Trophoblast cell (in vitro differentiated cells and primary cell): ENCODE data around the gene SIK3.

Experiments used
- DNase-seq, 2 donors: peaks; one replicate each; pipeline ENCODE4 v3.0.0-alpha.2; 2016
- H2AFZ ChIP-seq: 2 replicates; pipeline ENCODE4 v1.6.1; 2013; ENCODE audit warnings: low read length, moderate library complexity, mild to moderate bottlenecking; ENCODE audit not compliant: insufficient read depth, poor library complexity
- H2AK5ac ChIP-seq: 2 replicates; pipeline ENCODE4 v1.6.1; 2013; ENCODE audit warnings: mild to moderate bottlenecking, low read length
- H2BK120ac ChIP-seq: 2 replicates; pipeline ENCODE4 v1.6.1; 2013; ENCODE audit warnings: low read length, mild to moderate bottlenecking, moderate library complexity; ENCODE audit not compliant: insufficient read depth, poor library complexity
- H2BK12ac ChIP-seq: 2 replicates; pipeline ENCODE4 v1.6.1; 2013; ENCODE audit warnings: mild to moderate bottlenecking, low read length, moderate library complexity
- H2BK5ac ChIP-seq: 2 replicates; pipeline ENCODE4 v1.6.1; 2013; ENCODE audit warnings: low read length, low read depth, moderate library complexity, mild to moderate bottlenecking; ENCODE audit not compliant: poor library complexity
- H3K14ac ChIP-seq: 2 replicates; pipeline ENCODE4 v1.6.1; 2013; ENCODE audit warnings: mild to moderate bottlenecking, low read length
- H3K18ac ChIP-seq: 2 replicates; pipeline ENCODE4 v1.6.1; 2013; ENCODE audit warnings: mild to moderate bottlenecking, low read length
- H3K23ac ChIP-seq: 2 replicates; pipeline ENCODE4 v1.6.1; 2013; ENCODE audit warnings: low read length
- H3K27ac ChIP-seq: 2 replicates; pipeline ENCODE4 v1.5.1; 2013; ENCODE audit warnings: low read depth, mild to moderate bottlenecking, inconsistent platforms, low read length, moderate library complexity
- H3K27me3 ChIP-seq: 2 replicates; pipeline ENCODE4 v1.6.1; 2013; ENCODE audit warnings: inconsistent platforms, mild to moderate bottlenecking, low read length, moderate library complexity; ENCODE audit not compliant: insufficient read depth
- H3K36me3 ChIP-seq, 2 experiments: 1 replicate in 1 of 2; 2 replicates in 1 of 2; pipeline ENCODE4 v1.6.1; 2013; ENCODE audit warnings: low read length in 2 of 2, mild to moderate bottlenecking in 2 of 2, moderate library complexity in 1 of 2; ENCODE audit not compliant: insufficient read depth in 2 of 2, control insufficient read depth in 1 of 2
- H3K4ac ChIP-seq: 2 replicates; pipeline ENCODE4 v1.6.1; 2013; ENCODE audit warnings: low read depth, mild to moderate bottlenecking, low read length, moderate library complexity
- H3K4me1 ChIP-seq, 2 experiments: 1 replicate in 1 of 2; 2 replicates in 1 of 2; pipeline ENCODE4 v1.6.1; 2013; ENCODE audit warnings: low read length in 2 of 2, mild to moderate bottlenecking in 2 of 2, moderate library complexity in 1 of 2; ENCODE audit not compliant: insufficient read depth in 2 of 2, control insufficient read depth in 1 of 2
- H3K4me2 ChIP-seq: 2 replicates; pipeline ENCODE4 v1.6.1; 2013; ENCODE audit warnings: inconsistent platforms, mild to moderate bottlenecking, low read length, moderate library complexity
- H3K4me3 ChIP-seq: 2 replicates; pipeline ENCODE4 v1.5.1; 2013; ENCODE audit warnings: mild to moderate bottlenecking, low read depth, low read length, inconsistent platforms
- H3K79me1 ChIP-seq: one replicate; pipeline ENCODE4 v1.6.1; 2013; ENCODE audit warnings: low read length
- H3K79me2 ChIP-seq: 2 replicates; pipeline ENCODE4 v1.6.1; 2013; ENCODE audit warnings: low read length, mild to moderate bottlenecking; ENCODE audit not compliant: control insufficient read depth, insufficient read depth, poor library complexity
- H3K9ac ChIP-seq: 2 replicates; pipeline ENCODE4 v1.6.1; 2013; ENCODE audit warnings: mild to moderate bottlenecking, low read length
- H3K9me3 ChIP-seq: 2 replicates; pipeline ENCODE4 v1.6.1; 2013; ENCODE audit warnings: low read depth, mild to moderate bottlenecking, control low read depth, inconsistent platforms, low read length; ENCODE audit not compliant: insufficient read depth
- H4K12ac ChIP-seq: 2 replicates; pipeline ENCODE4 v1.6.1; 2013; ENCODE audit warnings: low read depth, mild to moderate bottlenecking, low read length, moderate library complexity
- H4K8ac ChIP-seq: 2 replicates; pipeline ENCODE4 v1.6.1; 2013; ENCODE audit warnings: low read depth, mild to moderate bottlenecking, low read length, moderate library complexity
- H4K91ac ChIP-seq: one replicate; pipeline ENCODE4 v1.6.1; 2013; ENCODE audit warnings: low read depth, mild to moderate bottlenecking, low read length, moderate library complexity
- WGBS: extraction: QIAGEN DNeasy Blood & Tissue Kit; methylation state at CpG from one replicate; pipeline ENCODE4 v1.1.7; 2013; ENCODE audit warnings: missing lambda C conversion rate; ENCODE audit not compliant: insufficient read length, insufficient coverage; ENCODE audit errors: extremely low coverage; 5-methylcytosine and 5-hydroxymethylcytosine counted together

The SIK3 gene

DNA sequence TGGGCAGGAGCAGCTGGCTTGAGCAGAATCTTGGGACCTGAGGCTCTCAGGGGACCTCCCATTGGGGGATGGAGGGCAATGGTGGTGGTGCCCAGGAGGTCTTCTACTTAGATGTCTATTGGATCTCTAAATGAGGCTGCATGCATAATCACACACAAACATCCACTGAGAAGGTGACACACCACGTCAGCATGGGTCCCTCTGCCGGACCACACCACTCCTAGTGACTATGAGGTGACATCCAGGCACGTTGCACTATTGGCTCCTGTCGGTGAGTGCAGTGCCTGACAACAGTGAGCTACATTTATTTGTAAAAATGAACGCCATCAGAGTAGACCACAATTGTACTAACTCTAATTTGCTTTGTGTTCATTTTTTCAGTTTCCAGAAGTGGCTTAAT, 272.8 kb downstream of the SIK3 start:
- Histone ChIP-seq H3K79me2 (no peaks in the 10 kb centered on the region), H2BK5ac (no peak overlapping the region), H3K27me3 (no peaks in the 10 kb centered on the region), H3K18ac (no peak overlapping the region), H3K9me3 (no peaks in the 10 kb centered on the region), H3K9ac (no peak overlapping the region), H3K4me1 (peaks cover 2 to 5% of the 10 kb centered on the region in 2 experiments), H3K4me3 (no peak overlapping the region), H2AFZ (no peak overlapping the region), H3K27ac (no peak overlapping the region), H3K4me2 (no peak overlapping the region), H4K91ac (no peak overlapping the region), H4K12ac (no peak overlapping the region), H2AK5ac (no peak overlapping the region), H3K4ac (no peak overlapping the region), H2BK120ac (no peak overlapping the region), H3K79me1 (peaks cover 3% of the 10 kb centered on the region), H3K36me3 (no peaks in the 10 kb centered on the region), H4K8ac (no peak overlapping the region), H2BK12ac (no peak overlapping the region), H3K23ac (no peak overlapping the region), H3K14ac (no peak overlapping the region)
- DNase-seq: no peak
- WGBS: no CpG with 5 or more reads among the region's 5 CpGs

DNA sequence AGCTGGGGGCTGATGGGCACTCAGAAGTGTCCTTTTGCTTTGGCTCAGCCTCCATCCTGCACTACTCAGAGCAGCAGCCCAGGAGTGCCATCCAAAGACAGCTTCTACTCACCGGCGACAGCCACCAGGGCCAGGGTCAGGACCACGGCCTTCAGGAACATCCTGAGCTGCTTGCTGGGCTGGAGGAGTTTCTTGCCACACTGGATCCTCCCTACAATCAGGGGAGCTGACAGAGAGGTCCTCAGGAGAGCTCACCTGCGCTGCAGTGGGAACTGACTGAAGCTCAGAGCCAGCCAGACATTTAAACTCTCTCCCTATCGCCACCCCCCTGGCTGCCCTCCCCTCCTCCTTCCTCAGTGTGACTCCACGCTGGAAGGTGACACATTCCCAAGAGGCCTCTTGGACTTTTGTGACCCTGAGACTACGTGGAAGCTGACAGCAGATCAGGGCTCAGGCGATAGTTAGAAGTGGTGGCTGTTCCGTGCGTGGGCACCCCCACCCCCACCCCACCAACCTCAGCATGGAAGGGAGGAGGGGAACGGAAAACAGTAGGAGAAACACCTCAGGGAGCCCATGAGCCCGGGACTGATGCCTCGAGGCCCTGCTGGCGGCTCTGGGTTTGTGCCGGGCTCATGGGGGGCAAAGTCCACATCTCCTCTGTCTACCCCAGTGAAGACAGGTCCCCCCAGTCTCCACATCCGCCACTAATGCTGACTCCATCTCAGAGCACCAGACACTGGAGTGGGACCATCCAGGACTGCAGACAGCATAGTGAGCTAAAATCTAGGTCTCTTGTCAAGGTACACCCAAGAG, 275.0 kb downstream of the SIK3 start, which contains the start of gene APOA4:
Gene APOA4, minus strand, starts transcription at position 274 of the 813 bp plus-strand sequence. Its CDS starts 113 bp downstream, at position 161.
- Histone ChIP-seq H3K14ac (no peak within 1 kb of the TSS), H3K27ac (no peak within 1 kb of the TSS), H4K91ac (no peak within 1 kb of the TSS), H3K4me2 (no peak within 1 kb of the TSS), H3K4me3 (no peak within 1 kb of the TSS), H3K36me3 (no peaks in the 10 kb centered on the region), H3K27me3 (no peaks in the 10 kb centered on the region), H4K8ac (no peak within 1 kb of the TSS), H3K4me1 (no peaks in the 10 kb centered on the region), H3K9me3 (peaks cover 2% of the 10 kb centered on the region), H3K79me1 (no peaks in the 10 kb centered on the region), H2BK5ac (no peak within 1 kb of the TSS), H3K4ac (no peak within 1 kb of the TSS), H3K79me2 (no peaks in the 10 kb centered on the region), H2BK12ac (no peak within 1 kb of the TSS), H2BK120ac (no peak within 1 kb of the TSS), H2AK5ac (no peak within 1 kb of the TSS), H3K23ac (no peak within 1 kb of the TSS), H2AFZ (no peak within 1 kb of the TSS), H4K12ac (no peak within 1 kb of the TSS), H3K18ac (no peak within 1 kb of the TSS), H3K9ac (no peak within 1 kb of the TSS)
- WGBS: no CpG with 5 or more reads among the region's 16 CpGs
- DNase-seq: no peak

DNA sequence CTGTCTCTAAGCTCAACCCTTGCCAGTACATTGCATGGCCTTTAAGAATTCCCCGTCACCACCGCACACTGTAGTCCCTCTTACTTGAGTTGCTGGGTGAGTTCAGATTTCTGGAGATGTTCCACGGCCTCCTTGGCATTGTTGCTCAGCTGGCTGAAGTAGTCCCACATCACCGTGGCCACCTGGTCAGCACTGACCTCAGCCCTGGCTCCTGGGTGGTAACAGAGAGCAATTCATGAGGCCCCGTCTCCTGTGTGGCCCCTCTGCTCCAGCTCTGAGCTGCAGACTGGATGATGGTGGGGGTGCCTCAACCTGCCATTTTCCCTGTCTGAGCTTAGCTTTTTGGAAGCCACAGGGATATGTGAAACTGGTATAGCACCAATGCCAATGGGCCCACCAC, 275.7 kb downstream of the SIK3 start:
- Histone ChIP-seq H2BK12ac (no peak overlapping the region), H3K4me2 (no peak overlapping the region), H4K8ac (no peak overlapping the region), H2BK5ac (no peak overlapping the region), H3K27me3 (no peaks in the 10 kb centered on the region), H4K12ac (no peak overlapping the region), H2AFZ (no peak overlapping the region), H3K9ac (no peak overlapping the region), H2AK5ac (no peak overlapping the region), H3K9me3 (peaks cover 2% of the 10 kb centered on the region), H3K27ac (no peak overlapping the region), H3K4ac (no peak overlapping the region), H3K4me3 (no peak overlapping the region), H3K4me1 (no peaks in the 10 kb centered on the region), H4K91ac (no peak overlapping the region), H3K79me2 (no peaks in the 10 kb centered on the region), H3K14ac (no peak overlapping the region), H3K18ac (no peak overlapping the region), H3K23ac (no peak overlapping the region), H2BK120ac (no peak overlapping the region), H3K36me3 (no peaks in the 10 kb centered on the region), H3K79me1 (no peaks in the 10 kb centered on the region)
- no peak for DNase-seq
- WGBS: no CpG with 5 or more reads among the region's 5 CpGs

DNA sequence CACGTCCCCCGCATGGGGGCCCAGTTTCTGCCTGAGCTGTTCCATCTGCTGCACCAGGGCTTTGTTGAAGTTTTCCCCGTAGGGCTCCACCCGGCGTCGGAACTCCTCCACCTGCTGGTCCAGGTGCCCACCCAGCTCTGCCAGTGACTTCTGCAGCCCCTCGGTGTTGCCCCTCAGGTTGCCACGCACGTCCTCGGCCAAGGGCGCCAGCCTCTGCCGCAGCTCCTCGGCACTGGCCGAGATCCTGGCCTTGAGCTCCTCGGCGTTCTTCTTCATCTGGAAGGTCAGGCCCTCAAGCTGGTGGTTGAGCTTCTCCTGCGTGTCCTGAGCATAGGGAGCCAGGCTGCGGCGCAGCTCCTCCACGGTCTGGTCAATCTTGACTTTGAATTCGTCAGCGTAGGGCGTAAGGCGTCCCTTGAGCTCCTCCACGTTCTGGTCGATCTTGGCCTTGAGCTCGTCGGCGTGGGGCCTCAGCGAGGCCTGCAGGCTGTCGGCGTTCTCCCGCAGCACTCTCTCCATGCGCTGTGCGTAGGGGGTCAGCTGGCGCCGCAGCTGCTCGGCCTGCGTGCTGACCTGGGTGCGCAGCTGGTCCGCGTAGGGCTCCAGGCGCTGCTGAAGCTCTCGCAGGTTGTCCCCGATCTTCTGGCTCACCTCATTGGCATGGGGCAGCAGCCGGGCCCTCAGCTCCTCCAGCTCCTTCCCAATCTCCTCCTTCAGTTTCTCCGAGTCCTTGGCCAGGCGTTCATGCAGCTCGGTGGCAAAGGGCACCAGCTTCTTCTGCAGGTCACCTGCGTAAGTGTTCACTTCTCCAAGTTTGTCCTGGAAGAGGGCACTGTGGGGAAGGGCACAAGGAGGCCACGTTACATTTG, 276.9 kb downstream of the SIK3 start:
- Histone ChIP-seq H2BK12ac (no peak overlapping the region), H4K12ac (no peak overlapping the region), H3K9me3 (peaks cover 2% of the 10 kb centered on the region), H2AK5ac (no peak overlapping the region), H3K27ac (no peak overlapping the region), H3K18ac (no peak overlapping the region), H3K79me2 (no peaks in the 10 kb centered on the region), H3K14ac (no peak overlapping the region), H2AFZ (no peak overlapping the region), H3K23ac (no peak overlapping the region), H4K8ac (no peak overlapping the region), H3K9ac (no peak overlapping the region), H3K79me1 (no peaks in the 10 kb centered on the region), H3K36me3 (no peaks in the 10 kb centered on the region), H3K27me3 (no peaks in the 10 kb centered on the region), H3K4me3 (peak overlapping the region; percentile 31), H3K4me1 (no peaks in the 10 kb centered on the region), H2BK5ac (no peak overlapping the region), H3K4me2 (no peak overlapping the region), H4K91ac (no peak overlapping the region), H2BK120ac (no peak overlapping the region), H3K4ac (no peak overlapping the region)
- no peak for DNase-seq
- no CpG with 5 or more reads among the region's 51 CpGs for WGBS
